Stomach (tissue), 8 donors: ENCODE measurements around the gene BNIP3. TPM values are rescaled to one million over a fixed set of nuclear protein-coding genes. Genes with fewer than 3 reads are reported as not detected.

Experiments
- polyA plus RNA-seq, 3 donors: library from polyadenylated mRNA; stranded (reverse); fragments of 200-250 nt; gene quantifications; one replicate each; pipeline ENCODE4 v1.2.3, GENCODE V29; 2013
- total RNA-seq, 5 donors: library from RNA; depleted of rRNA; stranded (reverse); fragments of >200 nt; gene quantifications; one replicate each; pipeline versions ENCODE4 v1.1.0 to v1.2.3, GENCODE V29; 2014 to 2016
- donor health status: healthy with polysubstance abuse.
- donor health status: Bipolar disorder and iron deficiency.
- donor health status: healthy.

The BNIP3 gene
- total and polyA plus RNA-seq, 8 donors: 9.8 to 81.7 (median 22.0) TPM

Other genes with a start within 250 kb of the BNIP3 start
- 10 to 100 TPM; 35.8 to 96.7 (median 43.7) TPM for gene PPP2R2D, start 80.9 kb downstream of the BNIP3 start, total RNA-seq
- 10 to 100 TPM; 15.6 to 18.9 (median 17.7) TPM for gene PPP2R2D, start 80.9 kb downstream of the BNIP3 start, polyA plus RNA-seq
- gene JAKMIP3, start 84.0 kb upstream of the BNIP3 start, total RNA-seq: 1 to 10 TPM in 1 of 5 donors, under 1 TPM in 3, not detected in 1; 0.43 to 1.1 (median 0.51) TPM
- gene JAKMIP3, start 84.0 kb upstream of the BNIP3 start, polyA plus RNA-seq: under 1 TPM in 2 of 3 donors, not detected in 1; 0.18 to 0.19 TPM
- gene DPYSL4, start 205.0 kb upstream of the BNIP3 start, total RNA-seq: 1 to 10 TPM in 1 of 5 donors, under 1 TPM in 1, not detected in 3; 0.43 to 2.0 TPM
- 1 to 10 TPM in 1 of 3 donors, under 1 TPM in 2; 0.63 to 1.7 (median 0.68) TPM for gene DPYSL4, start 205.0 kb upstream of the BNIP3 start, polyA plus RNA-seq